ENCODE results near the gene GPRC5C.

DNA sequence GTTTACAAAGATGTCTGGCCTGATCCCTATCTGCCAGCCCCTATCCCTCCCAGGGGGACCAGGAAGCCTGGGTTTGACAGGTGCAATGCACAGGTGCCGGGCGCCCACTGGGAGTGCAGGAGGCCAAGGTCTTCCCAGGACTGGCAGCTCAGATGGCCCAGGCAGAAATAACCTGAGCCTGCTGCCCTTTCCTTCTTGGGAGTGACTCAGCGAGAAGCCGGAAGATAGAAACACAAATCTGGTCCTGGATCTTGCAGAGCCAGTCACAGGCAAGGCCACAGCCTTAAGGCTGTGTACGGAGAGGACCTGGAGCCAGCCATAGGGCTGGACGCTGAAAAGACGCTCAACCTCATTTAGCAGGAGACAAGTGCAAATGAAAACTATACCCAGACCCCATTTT, 36.9 kb upstream of the GPRC5C start:
- TF ChIP-seq CTCF (IDR thresholded peaks at IDR 0.05) (no peak), POLR2AphosphoS5 (IDR thresholded peaks at IDR 0.05) (no peak), POLR2A (IDR thresholded peaks at IDR 0.05) (no peak), EP300 (IDR thresholded peaks at IDR 0.05; ENCODE audit: low read depth) (no peak)

Measured in transverse colon (tissue), 4 donors.